ENCODE results near the gene NCOA1.

GRCh38 chr2:24538720-24539119 lies 47.7 kb downstream of the NCOA1 start:
- TF ChIP-seq MYC (IDR thresholded peaks at IDR 0.05; ENCODE audit: low read depth, low read length) (no peak), POLR2A (IDR thresholded peaks at IDR 0.05; ENCODE audit: low read depth, low read length) (no peak), CTCF (IDR thresholded peaks at IDR 0.05; ENCODE audit: extremely low read depth in 1 of 2, insufficient read depth in 1 of 2, low read depth in 1 of 2, low read length in 2 of 2) (no peak), EZH2 (IDR thresholded peaks at IDR 0.05; ENCODE audit: borderline replicate concordance, low read depth, low read length, severe bottlenecking) (no peak)

All from endothelial cell of umbilical vein (primary cell).